GM12878 (cell line): Measurements from ENCODE around the gene PRDM9. TPM values are rescaled to one million over a fixed set of nuclear protein-coding genes. Genes with fewer than 3 reads are reported as not detected.

Experiments used
- ATAC-seq: fragments of 200-7000 bp; cut with Tn5 transposase; 3 replicates; pipeline ENCODE4 v1.9.1; 2020; ENCODE audit warnings: mild to moderate bottlenecking, moderate library complexity
- BruUV-seq: library from RNA; stranded (reverse); fragments of 400-500 nt; replicated peaks from 2 replicates; lab custom pipeline; 2021; lab: Mats Ljungman, UMichigan
- CTCF ChIA-PET: fragments of 300-600 bp; sonication (Branson Sonifier 250); formaldehyde crosslinking; extraction: SDS; loops from one replicate; lab custom pipeline; 2021; ENCODE audit warnings: inconsistent platforms; lab: Yijun Ruan, JAX
- POLR2A ChIA-PET: fragments of 350-600 bp; formaldehyde crosslinking; extraction: SDS; loops from one replicate; lab custom pipeline; 2021; ENCODE audit warnings: inconsistent platforms; lab: Charles Lee
- RAD21 ChIA-PET: fragments of 300-600 bp; sonication (Branson Sonifier 250); formaldehyde crosslinking; loops from one replicate; lab custom pipeline; 2023; ENCODE audit warnings: antibody characterized with exemption; ENCODE audit not compliant: unreplicated experiment; lab: Charles Lee
- SMC1A ChIA-PET: fragments of 300-600 bp; sonication (Branson Sonifier 250); formaldehyde crosslinking; loops from one replicate; lab custom pipeline; 2023; ENCODE audit not compliant: unreplicated experiment, uncharacterized antibody; lab: Charles Lee
- DNase-seq: peaks from one replicate; pipeline ENCODE4 v3.0.0-alpha.2; 2011; ENCODE audit warnings: low read depth, low spot score
- FAIRE-seq: peaks from 3 replicates; lab custom pipeline; 2011; peaks lifted over from hg19 to GRCh38; lab: Jason Lieb, UNC
- H2AFZ ChIP-seq: 2 replicates; pipeline ENCODE4 v1.6.0; 2011; ENCODE audit warnings: low read depth, low read length, control low read depth; ENCODE audit not compliant: control insufficient read depth
- H3K27ac ChIP-seq: 2 replicates; pipeline ENCODE4 v1.5.1; 2011; ENCODE audit warnings: control low read depth; ENCODE audit not compliant: control insufficient read depth, insufficient read depth
- H3K27me3 ChIP-seq, 2 experiments: replicated peaks in 1 of 2; 2 replicates each; pipeline versions ENCODE4 v1.6.0 to v1.6.1; 2011; ENCODE audit warnings: low read length in 1 of 2; ENCODE audit not compliant: control insufficient read depth in 2 of 2, insufficient read depth in 2 of 2
- H3K36me3 ChIP-seq, 2 experiments: 2 replicates each; pipeline ENCODE4 v1.5.1; 2011; ENCODE audit warnings: low read length in 1 of 2; ENCODE audit not compliant: control insufficient read depth in 2 of 2, insufficient read depth in 2 of 2
- H3K4me1 ChIP-seq: 2 replicates; pipeline ENCODE4 v1.6.1; 2011; ENCODE audit warnings: mild to moderate bottlenecking, low read length, moderate library complexity, mixed read lengths; ENCODE audit not compliant: control insufficient read depth, insufficient read depth
- H3K4me2 ChIP-seq: 2 replicates; pipeline ENCODE4 v1.6.0; 2011; ENCODE audit warnings: control low read depth; ENCODE audit not compliant: control insufficient read depth, insufficient read depth
- H3K4me3 ChIP-seq: fragments of 200-600 bp; sonication (generic); 2 replicates; pipeline ENCODE4 v1.5.1; 2016
- H3K79me2 ChIP-seq: 2 replicates; pipeline ENCODE4 v1.6.0; 2011; ENCODE audit warnings: low read length; ENCODE audit not compliant: control insufficient read depth, insufficient read depth
- H3K9ac ChIP-seq: 2 replicates; pipeline ENCODE4 v1.8.0; 2011; ENCODE audit warnings: low read length, control low read depth, mixed read lengths; ENCODE audit not compliant: control insufficient read depth, insufficient read depth
- H3K9me3 ChIP-seq: replicated peaks from 3 replicates; pipeline ENCODE4 v1.5.1; 2011; ENCODE audit warnings: mild to moderate bottlenecking, low read length; ENCODE audit not compliant: control insufficient read depth, insufficient read depth
- H4K20me1 ChIP-seq: 2 replicates; pipeline ENCODE4 v1.6.0; 2011; ENCODE audit not compliant: control insufficient read depth, insufficient read depth
- CBFB ChIP-seq: IDR thresholded peaks from 2 replicates; pipeline ENCODE4 v1.6.1; 2016; ENCODE audit warnings: antibody characterized with exemption, low read depth
- CHD1 ChIP-seq: IDR thresholded peaks from 2 replicates; pipeline ENCODE4 v1.6.1; 2012; ENCODE audit warnings: low read depth, low read length, improper control_type of control experiment
- FOS ChIP-seq: IDR thresholded peaks from 3 replicates; pipeline ENCODE4 v1.6.1; 2011; ENCODE audit warnings: borderline replicate concordance; ENCODE audit not compliant: insufficient read length; ENCODE audit errors: extremely low read depth
- FOXK2 ChIP-seq: fragments of 450-650 bp; IDR thresholded peaks from 2 replicates; pipeline ENCODE4 v1.6.1; 2017; ENCODE audit warnings: mild to moderate bottlenecking, moderate library complexity
- HDAC6 ChIP-seq: fragments of 200-600 bp; sonication (generic); IDR thresholded peaks from one replicate; pipeline ENCODE4 v1.8.0; 2017; ENCODE audit warnings: antibody characterized with exemption; ENCODE audit not compliant: unreplicated experiment
- JUND ChIP-seq: IDR thresholded peaks from 2 replicates; pipeline ENCODE4 v1.6.1; 2012; ENCODE audit warnings: low read depth, mild to moderate bottlenecking, low read length, improper control_type of control experiment, moderate library complexity
- MYC ChIP-seq: IDR thresholded peaks from 2 replicates; pipeline ENCODE4 v1.6.1; 2011; ENCODE audit warnings: mild to moderate bottlenecking, low read length, moderate library complexity, inconsistent platforms; ENCODE audit not compliant: insufficient read depth, insufficient replicate concordance, insufficient read length, severe bottlenecking
- NFIC ChIP-seq: IDR thresholded peaks from 2 replicates; pipeline ENCODE4 v1.6.1; 2012; ENCODE audit warnings: low read depth, mild to moderate bottlenecking, inconsistent platforms, low read length, moderate library complexity
- NFYB ChIP-seq: IDR thresholded peaks from 2 replicates; pipeline ENCODE4 v1.6.1; 2011; ENCODE audit warnings: low read depth, mild to moderate bottlenecking, low read length, improper control_type of control experiment, moderate library complexity; ENCODE audit not compliant: insufficient read depth
- NR2F1 ChIP-seq: fragments of 450-650 bp; conservative IDR thresholded peaks from 2 replicates; pipeline ENCODE4 v1.6.1; 2017; ENCODE audit warnings: mild to moderate bottlenecking
- POLR2A ChIP-seq: IDR thresholded peaks from 2 replicates; pipeline ENCODE4 v1.6.1; 2011; ENCODE audit warnings: low read depth, mild to moderate bottlenecking, low read length
- POLR2AphosphoS5 ChIP-seq: IDR thresholded peaks from 2 replicates; pipeline ENCODE4 v1.6.1; 2011; ENCODE audit warnings: mild to moderate bottlenecking, low read length, inconsistent platforms
- RELA ChIP-seq: fragments of 450-650 bp; IDR thresholded peaks from 2 replicates; pipeline ENCODE4 v1.8.0; 2014; ENCODE audit warnings: borderline replicate concordance; ENCODE audit not compliant: partially characterized antibody
- SIX5 ChIP-seq: IDR thresholded peaks from 2 replicates; pipeline ENCODE4 v1.6.1; 2011; ENCODE audit warnings: mild to moderate bottlenecking, low read depth, low read length, moderate library complexity; ENCODE audit not compliant: severe bottlenecking
- SP1 ChIP-seq: IDR thresholded peaks from one replicate; pipeline ENCODE4 v1.6.1; 2011; ENCODE audit warnings: low read depth, low read length
- SREBF2 ChIP-seq: IDR thresholded peaks from 2 replicates; pipeline ENCODE4 v1.6.1; 2012; ENCODE audit warnings: mild to moderate bottlenecking, low read length
- SUPT20H ChIP-seq: IDR thresholded peaks from 2 replicates; pipeline ENCODE4 v1.6.1; 2011; ENCODE audit warnings: low read depth, mild to moderate bottlenecking, low read length, moderate library complexity, borderline replicate concordance; ENCODE audit not compliant: control insufficient read depth
- ZNF622 ChIP-seq: fragments of 450-650 bp; IDR thresholded peaks from 2 replicates; pipeline ENCODE4 v1.6.1; 2017; ENCODE audit warnings: mild to moderate bottlenecking, inconsistent platforms
- WGBS: methylation state at CpG from one replicate; pipeline ENCODE4 v1.1.6; 2016; ENCODE audit warnings: low lambda C conversion rate; ENCODE audit not compliant: insufficient replicate concordance, insufficient coverage; ENCODE audit errors: missing lambda C conversion rate; 5-methylcytosine and 5-hydroxymethylcytosine counted together
- in situ Hi-C: fragments of 300-500 bp; cut with MboI; formaldehyde crosslinking; loops from 9 replicates; pipeline ENCODE4 v1.14.3; 2018; ENCODE audit warnings: mixed read lengths
- intact Hi-C: fragments of 100-400 bp; cut with micrococcal nuclease; formaldehyde crosslinking; loops from one replicate; pipeline ENCODE4 v1.14.2; 2022; ENCODE audit not compliant: unreplicated experiment
- polyA plus RNA-seq, 11 experiments: library from polyadenylated mRNA; depleted of rRNA in 4 of 11; unstranded in 6 of 11; stranded (reverse) in 5 of 11; fragments of >200 nt; fragmentation: Nextera tagmentation in 4 of 11; fragmentation: Illumina TruSeq in 1 of 11; extraction: Ambion mirVana in 4 of 11; extraction: Trizol in 1 of 11; gene quantifications; 1 replicate in 1 of 11; 2 replicates in 10 of 11; pipeline versions ENCODE4 v1.2.1 to v1.2.3, GENCODE V29; 2011 to 2016; ENCODE audit warnings: inconsistent platforms in 2 of 11, missing spikeins in 2 of 11, low read depth in 1 of 11
- total RNA-seq, 4 experiments: library from RNA; depleted of rRNA in 3 of 4; stranded (reverse); fragments of >200 nt in 3 of 4; fragmentation: Illumina TruSeq in 1 of 4; extraction: Trizol in 1 of 4; gene quantifications; 2 replicates each; pipeline versions ENCODE4 v1.2.1 to v1.2.3, GENCODE V29; 2013 to 2021
- TF ChIP-seq, protein P1 (sequence below): IDR thresholded peaks from 2 replicates; pipeline ENCODE4 v1.6.1; 2011; ENCODE audit warnings: borderline replicate concordance, low read depth, mild to moderate bottlenecking, moderate library complexity, mixed read lengths, low read length; ENCODE audit not compliant: insufficient read depth; ENCODE audit errors: extremely low read length
- TF ChIP-seq, protein P2 (sequence below), 3 experiments: IDR thresholded peaks in 2 of 3; conservative IDR thresholded peaks in 1 of 3; 2 replicates each; pipeline ENCODE4 v1.5.1; 2011; ENCODE audit warnings: low read depth in 3 of 3, low read length in 3 of 3, mild to moderate bottlenecking in 3 of 3, control low read depth in 2 of 3, moderate library complexity in 2 of 3, inconsistent platforms in 1 of 3, mixed read lengths in 1 of 3; ENCODE audit not compliant: control insufficient read depth in 2 of 3, insufficient read depth in 1 of 3; ENCODE audit errors: extremely low read depth in 1 of 3

The PRDM9 gene
- total and polyA plus RNA-seq, 10 of the 15 experiments (the other 5 are each of a cell fraction or from before 2014, with no cell fraction given), result not detected

DNA sequence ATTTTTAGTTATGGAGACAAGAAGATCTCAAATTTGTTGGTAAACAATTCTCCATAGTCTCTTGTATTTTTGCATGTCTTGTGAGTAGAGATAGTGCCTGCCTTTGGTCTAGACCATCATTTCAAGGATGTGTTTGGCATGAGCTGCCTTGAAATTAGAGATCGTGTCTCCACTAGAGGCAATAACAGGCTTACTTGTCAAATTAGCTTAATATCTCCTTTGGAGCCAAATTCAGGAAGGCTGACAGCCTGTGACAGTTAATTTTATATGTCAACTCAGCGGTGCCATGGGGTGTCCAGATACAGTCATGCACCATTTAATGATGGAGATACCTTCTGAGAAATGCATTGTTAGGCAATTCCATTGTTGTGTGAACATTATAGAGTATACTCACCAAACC is 24.8 kb upstream of the PRDM9 start (continued):
- TF ChIP-seq MYC, result no peak
- no peak for TF ChIP-seq HDAC6
- no peak for TF ChIP-seq CHD1
- no peak for TF ChIP-seq POLR2A
- no peak for TF ChIP-seq JUND

DNA sequence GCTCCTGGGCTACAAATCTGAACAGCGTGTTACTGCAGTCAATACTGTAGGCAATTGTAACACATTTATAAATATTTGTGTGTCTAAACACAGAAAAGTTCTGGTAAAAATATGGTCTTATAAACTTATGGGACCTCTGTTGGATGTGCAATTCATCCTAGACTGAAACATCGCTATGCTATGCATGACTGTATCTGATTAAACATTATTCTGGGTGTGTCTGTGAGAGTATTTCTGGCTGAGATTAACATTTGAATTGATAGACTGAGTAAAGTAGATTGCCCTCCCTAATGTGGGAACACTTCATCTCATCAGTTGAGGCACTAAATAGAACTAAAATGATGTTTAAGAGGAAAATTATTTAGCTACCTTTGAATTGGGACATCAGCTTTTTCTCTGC is 24.3 kb upstream of the PRDM9 start:
- Histone ChIP-seq H3K9ac (no peak overlapping the region), H3K9me3 (no peaks in the 10 kb centered on the region), H3K4me2 (no peak overlapping the region), H3K27ac (no peak overlapping the region), H2AFZ (no peak overlapping the region), H3K36me3 (no peaks in the 10 kb centered on the region), H3K27me3 (no peaks in the 10 kb centered on the region), H3K79me2 (no peaks in the 10 kb centered on the region), H3K4me3 (no peak overlapping the region), H3K4me1 (no peaks in the 10 kb centered on the region), H4K20me1 (no peaks in the 10 kb centered on the region)
- ChIA-PET RAD21 (no interaction called here), SMC1A (no interaction called here), POLR2A (no interaction called here), CTCF (interaction anchor here (0.6 kb wide), 1 partner anchor 46 kb away, joined by 3 read pairs; no protein-coding TSS in a partner anchor)
- no peak for ATAC-seq
- no TSS peak for BruUV-seq
- 57% methylated on average over 2 of the region's 2 CpGs for WGBS
- in situ Hi-C loops (no loop called here), intact Hi-C loops (no loop called here)
- FAIRE-seq, result no peak
- no peak for DNase-seq
- TF ChIP-seq HDAC6 (no peak), ZNF622 (no peak), FOXK2 (no peak), SIX5 (no peak), NR2F1 (no peak), NFYB (no peak), NFIC (no peak), RELA (no peak), CBFB (no peak), JUND (no peak), POLR2AphosphoS5 (no peak), SUPT20H (no peak), SREBF2 (no peak), SP1 (no peak), MYC (no peak), FOS (no peak)
- TF ChIP-seq, protein P1, sequence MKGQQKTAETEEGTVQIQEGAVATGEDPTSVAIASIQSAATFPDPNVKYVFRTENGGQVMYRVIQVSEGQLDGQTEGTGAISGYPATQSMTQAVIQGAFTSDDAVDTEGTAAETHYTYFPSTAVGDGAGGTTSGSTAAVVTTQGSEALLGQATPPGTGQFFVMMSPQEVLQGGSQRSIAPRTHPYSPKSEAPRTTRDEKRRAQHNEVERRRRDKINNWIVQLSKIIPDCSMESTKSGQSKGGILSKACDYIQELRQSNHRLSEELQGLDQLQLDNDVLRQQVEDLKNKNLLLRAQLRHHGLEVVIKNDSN, result no peak
- TF ChIP-seq, protein P2, sequence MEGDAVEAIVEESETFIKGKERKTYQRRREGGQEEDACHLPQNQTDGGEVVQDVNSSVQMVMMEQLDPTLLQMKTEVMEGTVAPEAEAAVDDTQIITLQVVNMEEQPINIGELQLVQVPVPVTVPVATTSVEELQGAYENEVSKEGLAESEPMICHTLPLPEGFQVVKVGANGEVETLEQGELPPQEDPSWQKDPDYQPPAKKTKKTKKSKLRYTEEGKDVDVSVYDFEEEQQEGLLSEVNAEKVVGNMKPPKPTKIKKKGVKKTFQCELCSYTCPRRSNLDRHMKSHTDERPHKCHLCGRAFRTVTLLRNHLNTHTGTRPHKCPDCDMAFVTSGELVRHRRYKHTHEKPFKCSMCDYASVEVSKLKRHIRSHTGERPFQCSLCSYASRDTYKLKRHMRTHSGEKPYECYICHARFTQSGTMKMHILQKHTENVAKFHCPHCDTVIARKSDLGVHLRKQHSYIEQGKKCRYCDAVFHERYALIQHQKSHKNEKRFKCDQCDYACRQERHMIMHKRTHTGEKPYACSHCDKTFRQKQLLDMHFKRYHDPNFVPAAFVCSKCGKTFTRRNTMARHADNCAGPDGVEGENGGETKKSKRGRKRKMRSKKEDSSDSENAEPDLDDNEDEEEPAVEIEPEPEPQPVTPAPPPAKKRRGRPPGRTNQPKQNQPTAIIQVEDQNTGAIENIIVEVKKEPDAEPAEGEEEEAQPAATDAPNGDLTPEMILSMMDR (IDR thresholded peaks at IDR 0.05 in 2 of 3, conservative IDR thresholded peaks at IDR 0.05 in 1 of 3; ENCODE audit: control insufficient read depth in 2 of 3, extremely low read depth in 1 of 3, insufficient read depth in 1 of 3, low read depth in 3 of 3, low read length in 3 of 3), result no peak
